Colonic mucosa (tissue), 4 donors: ENCODE data around the gene FHOD3. TPM values are rescaled to one million over a fixed set of nuclear protein-coding genes. Genes with fewer than 3 reads are reported as not detected.

ENCODE experiments used
- DNase-seq: peaks from one replicate; pipeline ENCODE4 v3.0.0-alpha.2; 2020
- H3K27ac ChIP-seq: fragments of 200-600 bp; one replicate; pipeline ENCODE4 v1.8.0; 2021
- H3K27me3 ChIP-seq: fragments of 200-600 bp; one replicate; pipeline ENCODE4 v1.8.0; 2021
- H3K36me3 ChIP-seq: fragments of 200-600 bp; one replicate; pipeline ENCODE4 v1.8.0; 2021
- H3K4me1 ChIP-seq: fragments of 200-600 bp; one replicate; pipeline ENCODE4 v1.8.0; 2021; ENCODE audit warnings: mild to moderate bottlenecking
- H3K4me3 ChIP-seq: fragments of 200-600 bp; one replicate; pipeline ENCODE4 v1.8.0; 2021
- H3K9ac ChIP-seq, 2 donors: one replicate each; pipeline ENCODE4 v1.7.0; 2013; ENCODE audit warnings: control low read depth in 2 of 2, low read depth in 2 of 2, low read length in 2 of 2
- H3K9me3 ChIP-seq: fragments of 200-600 bp; one replicate; pipeline ENCODE4 v1.8.0; 2021
- CTCF ChIP-seq: fragments of 200-600 bp; IDR thresholded peaks from one replicate; pipeline ENCODE4 v1.8.0; 2022; ENCODE audit warnings: antibody characterized with exemption, mild to moderate bottlenecking
- intact Hi-C: fragments of 100-400 bp; cut with DNase I; formaldehyde crosslinking; loops from one replicate; pipeline ENCODE4 v1.14.1; 2022
- total RNA-seq, 2 donors: library from RNA; stranded (reverse); fragmentation: NEBNext Ultra II Directional in 1 of 2; extraction: Animal tissue kit (Norgen Biotek cat#: 25700) in 1 of 2; gene quantifications; one replicate each; pipeline ENCODE4 v1.2.1, GENCODE V29; 2021
- donor health status: healthy.
- donor health status: DM: no; HTN: no; CAD: no.
- donor health status: DM: no; HTN: no; CAD: no.

The FHOD3 gene
- total RNA-seq, 2 donors from 2014 or later: 2.5 to 4.1 TPM

- Histone ChIP-seq H3K9me3 (no peaks in the 10 kb centered on the region), H3K9ac (no peak overlapping the region), H3K4me1 (peaks cover 16% of the 10 kb centered on the region), H3K27ac (no peak overlapping the region), H3K4me3 (no peak overlapping the region), H3K27me3 (peaks cover 28% of the 10 kb centered on the region), H3K36me3 (no peaks in the 10 kb centered on the region)
- no peak for DNase-seq
- intact Hi-C loops: no loop called here
- no peak for TF ChIP-seq CTCF
These were observed 2.7 kb downstream of the FHOD3 start for GRCh38 chr18:36300211-36300610.

GRCh38 chr18:36301884-36302283 is 4.4 kb downstream of the FHOD3 start:
- no peak overlapping the region for H3K27ac ChIP-seq
- H3K9me3 ChIP-seq: no peaks in the 10 kb centered on the region
- no peak for DNase-seq
- intact Hi-C loops: no loop called here
- no peak overlapping the region for H3K4me3 ChIP-seq
- no peak overlapping the region for H3K9ac ChIP-seq
- H3K36me3 ChIP-seq: no peaks in the 10 kb centered on the region
- peaks cover 25% of the 10 kb centered on the region for H3K27me3 ChIP-seq
- H3K4me1 ChIP-seq: peaks cover 10% of the 10 kb centered on the region
- no peak for TF ChIP-seq CTCF

GRCh38 chr18:36302676-36303075 is 5.2 kb downstream of the FHOD3 start:
- Histone ChIP-seq H3K4me3 (no peak overlapping the region), H3K4me1 (peaks cover 8% of the 10 kb centered on the region), H3K27me3 (peaks cover 21% of the 10 kb centered on the region), H3K36me3 (no peaks in the 10 kb centered on the region), H3K27ac (no peak overlapping the region), H3K9ac (no peak overlapping the region), H3K9me3 (no peaks in the 10 kb centered on the region)
- no peak for DNase-seq
- intact Hi-C loops: no loop called here
- no peak for TF ChIP-seq CTCF

GRCh38 chr18:36303211-36303844 is 5.8 kb downstream of the FHOD3 start:
- H3K36me3 ChIP-seq: no peaks in the 10 kb centered on the region
- no peak overlapping the region for H3K27ac ChIP-seq
- no peaks in the 10 kb centered on the region for H3K9me3 ChIP-seq
- no peak for DNase-seq
- TF ChIP-seq CTCF: no peak
- H3K9ac ChIP-seq: no peak overlapping the region
- peaks cover 14% of the 10 kb centered on the region for H3K27me3 ChIP-seq
- H3K4me1 ChIP-seq: peaks cover 2% of the 10 kb centered on the region
- intact Hi-C loops: no loop called here
- H3K4me3 ChIP-seq: no peak overlapping the region

GRCh38 chr18:36304723-36305122 is 7.2 kb downstream of the FHOD3 start:
- Histone ChIP-seq H3K27ac (no peak overlapping the region), H3K36me3 (no peaks in the 10 kb centered on the region), H3K27me3 (peaks cover 6% of the 10 kb centered on the region), H3K4me1 (no peaks in the 10 kb centered on the region), H3K4me3 (no peak overlapping the region), H3K9ac (no peak overlapping the region), H3K9me3 (no peaks in the 10 kb centered on the region)
- intact Hi-C loops: no loop called here
- TF ChIP-seq CTCF: no peak
- no peak for DNase-seq
